GM08714 (cell line): ENCODE measurements around the gene CYP17A1.

ENCODE experiments used
- H3K4me3 ChIP-seq: fragments of 200-500 bp; sonication (Bioruptor generic); 2 replicates; pipeline ENCODE4 v1.5.1; 2014; ENCODE audit warnings: mild to moderate bottlenecking, low read length, inconsistent platforms
- ZNF274 ChIP-seq: IDR thresholded peaks from 2 replicates; pipeline ENCODE4 v1.6.1; 2012; ENCODE audit warnings: mild to moderate bottlenecking, low read depth, low read length

Gene CYP17A1

GRCh38 chr10:102802920-102803534 is 34.2 kb downstream of the CYP17A1 start:
- H3K4me3 ChIP-seq, result no peak overlapping the region
- no peak for TF ChIP-seq ZNF274

- H3K4me3 ChIP-seq, result no peak overlapping the region
- TF ChIP-seq ZNF274, result no peak
Observed at GRCh38 chr10:102801978-102802377, 35.2 kb downstream of the CYP17A1 start.

DNA sequence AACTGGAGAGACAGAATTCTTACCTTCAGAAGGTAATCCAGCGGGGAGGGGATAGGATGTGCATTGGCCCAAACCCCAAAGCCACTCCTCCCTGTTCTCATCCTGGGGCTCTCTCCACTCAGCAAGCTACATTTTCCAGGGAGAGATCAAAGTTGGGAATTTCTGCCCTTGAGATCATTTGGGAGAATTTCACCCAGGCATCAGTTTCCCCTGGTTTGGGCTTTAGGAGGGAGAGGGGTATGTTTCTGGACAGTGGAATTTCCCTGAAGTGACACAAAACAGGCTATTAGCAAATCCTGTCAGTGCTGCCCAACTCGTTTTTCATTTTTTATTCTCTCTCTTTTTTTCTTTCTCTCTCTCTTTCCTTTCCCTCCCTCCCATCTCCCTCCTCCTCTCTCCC is 35.7 kb downstream of the CYP17A1 start:
- no peak for TF ChIP-seq ZNF274
- H3K4me3 ChIP-seq, result no peak overlapping the region

GRCh38 chr10:102800611-102801335 is 36.4 kb downstream of the CYP17A1 start:
- no peak for TF ChIP-seq ZNF274
- H3K4me3 ChIP-seq, result no peak overlapping the region

DNA sequence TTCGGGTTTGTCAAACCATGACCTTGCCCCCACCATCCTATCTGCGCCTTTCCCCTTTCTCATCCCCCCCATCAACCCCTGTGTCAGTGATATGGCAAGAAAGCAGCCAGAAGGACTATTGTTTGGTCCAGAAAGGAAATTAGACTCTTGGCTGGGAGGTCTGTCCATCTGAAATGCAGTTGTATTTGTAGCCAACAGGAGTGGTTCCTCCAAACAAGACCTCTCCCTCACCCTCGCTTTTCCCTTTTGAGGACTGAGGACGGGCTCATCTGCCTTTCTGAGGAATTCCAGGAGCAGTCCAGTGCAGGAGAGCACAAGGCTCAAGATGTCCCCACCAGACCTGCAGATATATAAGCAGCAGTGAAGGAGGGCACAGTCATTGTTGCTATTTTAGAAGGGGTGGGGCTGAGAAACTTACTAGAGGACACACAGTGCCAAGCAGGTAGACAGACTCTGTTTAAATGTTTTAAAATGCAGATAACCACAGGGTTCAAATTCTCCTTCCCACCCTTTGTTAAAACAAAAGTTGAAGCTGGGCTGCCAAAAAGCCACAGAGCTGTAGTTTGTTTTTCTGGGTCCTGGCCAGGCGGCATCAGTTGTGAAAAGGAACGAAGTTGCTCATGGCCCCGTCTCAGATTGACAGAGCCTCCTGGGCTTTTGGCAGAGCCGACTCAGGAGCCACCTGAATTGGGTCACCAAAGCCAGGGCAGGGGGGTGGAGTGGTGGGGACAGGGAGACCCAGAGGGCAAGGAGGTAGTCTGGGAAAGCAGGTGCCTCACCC is 37.3 kb downstream of the CYP17A1 start:
- no peak for TF ChIP-seq ZNF274
- no peak overlapping the region for H3K4me3 ChIP-seq

DNA sequence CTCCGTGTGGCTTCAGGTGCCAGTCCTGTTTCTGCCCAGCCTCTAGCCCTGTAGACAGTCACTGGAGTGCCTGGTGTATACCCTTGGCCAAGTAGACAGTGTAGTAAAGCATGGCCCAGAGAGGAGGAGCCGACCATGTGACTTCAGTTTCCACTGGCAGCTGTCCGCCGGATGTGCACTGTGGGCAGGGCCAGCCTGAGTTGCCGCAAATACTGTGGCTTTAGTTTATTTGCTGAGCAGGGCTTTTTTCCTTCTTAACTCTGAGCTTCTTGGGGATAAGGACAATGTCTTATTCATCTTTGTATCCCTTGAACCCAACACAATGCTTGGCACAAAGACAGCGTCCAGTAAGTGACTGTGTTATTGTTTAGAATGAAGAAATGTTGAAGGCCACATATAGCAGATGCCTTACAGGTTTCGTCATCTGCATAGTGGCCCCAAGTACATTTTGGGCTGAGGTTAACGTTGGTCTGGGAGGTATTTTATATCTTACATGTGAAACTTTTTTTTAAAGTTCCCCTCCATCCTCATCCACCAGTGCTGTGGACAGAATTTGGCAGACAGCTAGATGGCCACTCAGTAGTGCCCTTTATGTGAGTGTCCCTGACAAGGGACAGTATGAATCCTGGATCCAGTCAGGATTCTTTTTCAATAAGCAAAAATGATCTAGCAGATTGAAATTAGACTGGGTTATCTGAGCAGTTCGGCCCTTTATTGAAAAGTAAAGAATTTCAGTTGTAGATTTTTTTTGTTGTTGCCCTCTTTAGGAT is 40.6 kb downstream of the CYP17A1 start:
- H3K4me3 ChIP-seq, result peak overlapping the region; percentile 34; the same call in 1 of the 2 replicates
- no peak for TF ChIP-seq ZNF274

DNA sequence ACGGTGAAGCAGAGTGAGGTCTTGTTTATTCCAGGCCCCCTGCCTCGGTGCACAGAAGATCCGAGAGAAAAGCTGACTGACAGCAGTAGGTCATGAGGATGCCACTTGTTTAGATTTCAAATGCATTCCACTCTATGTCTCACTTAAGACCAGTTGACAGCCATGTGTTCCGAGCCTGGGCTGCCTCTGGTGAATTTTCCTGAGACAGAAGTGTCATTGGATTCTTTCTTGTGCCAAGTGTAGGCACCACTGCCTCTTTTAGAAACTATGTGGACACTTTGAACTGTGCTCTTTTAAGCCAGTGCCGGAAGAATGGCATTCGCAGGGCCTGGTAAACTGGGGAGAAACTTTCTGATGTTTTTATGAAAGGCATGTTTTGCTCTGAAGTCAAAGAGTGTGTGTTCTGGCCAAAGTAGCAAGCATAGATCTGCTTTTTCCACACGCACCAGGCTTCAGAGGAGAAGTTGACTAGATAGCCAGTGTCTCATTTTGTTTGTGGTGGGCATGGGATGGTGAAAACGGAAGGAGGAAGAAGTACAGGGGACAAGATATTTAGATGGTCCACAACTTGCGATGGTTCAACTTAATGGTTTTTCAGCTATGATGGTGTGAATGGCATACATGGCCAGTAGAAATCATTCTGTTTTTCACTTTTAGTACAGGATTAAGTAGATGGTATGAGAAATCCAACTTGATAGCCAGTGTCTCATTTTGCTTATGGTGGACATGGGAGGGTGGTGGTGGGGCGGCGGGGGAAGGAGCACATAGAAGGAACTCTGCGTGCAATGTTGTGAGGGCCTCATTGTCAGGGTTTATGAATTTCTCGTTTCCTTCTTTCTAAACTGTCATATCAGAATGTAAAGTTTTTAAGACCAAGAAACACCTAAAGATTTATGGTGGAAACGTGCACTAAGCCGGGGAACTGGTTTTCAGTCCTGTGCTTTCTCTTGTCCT is 41.5 kb downstream of the CYP17A1 start:
- TF ChIP-seq ZNF274, result no peak
- peak overlapping the region; percentile 34; the same call in 1 of the 2 replicates for H3K4me3 ChIP-seq

DNA sequence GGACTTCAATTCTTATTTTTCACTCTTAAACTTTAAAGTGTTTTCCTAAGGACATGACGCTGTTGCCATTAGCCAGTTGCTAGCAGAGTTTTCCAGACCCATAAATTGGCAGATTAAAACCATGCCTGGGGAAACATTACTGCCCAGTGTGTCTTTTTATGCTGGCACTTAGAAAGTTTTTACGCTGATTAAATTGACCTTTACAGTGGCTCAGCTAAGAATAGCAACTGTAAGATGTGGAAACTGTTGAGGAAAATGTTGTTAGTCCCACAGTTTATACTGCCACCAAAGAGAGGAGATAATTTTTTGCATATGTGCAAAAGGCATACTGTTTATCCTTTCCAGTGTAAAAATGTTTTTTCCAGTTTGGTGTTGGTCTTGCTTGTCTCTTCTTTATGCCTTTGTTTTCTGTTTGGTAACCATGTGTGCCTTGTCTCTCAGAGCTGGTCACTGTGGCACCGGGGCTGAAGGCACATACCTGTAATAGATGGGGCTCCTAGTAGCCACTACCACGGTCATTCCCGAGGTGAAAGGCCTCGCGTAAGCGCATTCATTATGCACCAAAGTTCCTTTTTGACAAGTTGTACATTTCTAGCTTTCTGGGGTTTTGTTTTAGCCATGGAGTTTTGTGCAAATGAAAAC is 45.3 kb downstream of the CYP17A1 start:
- TF ChIP-seq ZNF274, result no peak
- H3K4me3 ChIP-seq, result no peak overlapping the region

DNA sequence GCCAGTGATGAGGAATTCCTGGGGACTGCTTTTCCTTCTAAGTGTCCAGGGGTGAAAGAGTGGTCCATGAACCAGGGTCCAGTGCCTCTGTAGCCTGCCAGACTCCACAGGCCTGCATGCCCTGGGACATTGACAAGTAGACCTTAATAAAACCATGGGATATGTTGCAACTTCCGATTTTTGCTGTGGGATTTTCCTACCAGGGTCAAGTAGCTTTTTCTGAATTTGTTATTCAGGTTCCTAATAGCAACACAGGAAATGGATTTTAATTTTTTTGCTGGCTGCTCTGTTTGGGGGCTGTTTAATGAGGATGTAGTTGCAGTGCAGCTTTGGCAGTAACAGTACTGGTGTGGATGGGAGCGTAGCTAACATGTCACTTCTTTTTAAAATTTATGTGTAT is 51.4 kb downstream of the CYP17A1 start:
- no peak overlapping the region for H3K4me3 ChIP-seq

GRCh38 chr10:102783568-102783967 is 53.6 kb downstream of the CYP17A1 start:
- TF ChIP-seq ZNF274, result no peak
- H3K4me3 ChIP-seq, result no peak overlapping the region

More for the DNA sequence above, 51.4 kb downstream of the CYP17A1 start:
- no peak for TF ChIP-seq ZNF274

GRCh38 chr10:102782673-102783551 is 54.3 kb downstream of the CYP17A1 start:
- H3K4me3 ChIP-seq, result no peak overlapping the region
- no peak for TF ChIP-seq ZNF274
